Activated CD8-positive, alpha-beta memory T cell treated with anti-CD3 and anti-CD28 coated beads for 1 hour (primary cell): ENCODE measurements around the gene P2RY2.

Experiments
- DNase-seq, 2 donors: peaks; one replicate each; pipeline ENCODE4 v3.0.0-alpha.2; 2020; ENCODE audit warnings: low read depth in 1 of 2; ENCODE audit errors: extremely low read depth in 1 of 2

The P2RY2 gene

GRCh38 chr11:73281201-73281741 lies 63.2 kb downstream of the P2RY2 start:
- no peak for DNase-seq

- DNase-seq, result no peak
These were observed 63.9 kb downstream of the P2RY2 start for GRCh38 chr11:73281796-73282660.

GRCh38 chr11:73283276-73284000 lies 65.4 kb downstream of the P2RY2 start:
- no peak for DNase-seq

GRCh38 chr11:73284106-73284505 lies 66.0 kb downstream of the P2RY2 start:
- no peak for DNase-seq

- DNase-seq, result no peak
These were observed 67.6 kb downstream of the P2RY2 start for GRCh38 chr11:73285721-73286120.
